Lower leg skin (tissue), 4 donors: Measurements from ENCODE around the gene ETNK2. TPM values are rescaled to one million over a fixed set of nuclear protein-coding genes. Genes with fewer than 3 reads are reported as not detected.

Source experiments
- DNase-seq, 2 donors: peaks; one replicate each; pipeline ENCODE4 v3.0.0-alpha.2; 2019; ENCODE audit warnings: low spot score in 2 of 2
- H3K4me3 ChIP-seq: fragments of 200-600 bp; sonication (generic); 2 replicates; pipeline ENCODE4 v1.5.1; 2017; ENCODE audit warnings: mild to moderate bottlenecking, low read depth; ENCODE audit not compliant: poor library complexity, severe bottlenecking
- POLR2A ChIP-seq, 2 donors: fragments of 450-650 bp; IDR thresholded peaks; one replicate each; pipeline ENCODE4 v1.6.1; 2016 to 2017; ENCODE audit warnings: antibody characterized with exemption in 2 of 2, mild to moderate bottlenecking in 1 of 2, moderate library complexity in 1 of 2
- WGBS, 2 donors: methylation state at CpG; one replicate each; pipeline ENCODE4 v1.1.5; 2018; 5-methylcytosine and 5-hydroxymethylcytosine counted together
- intact Hi-C: fragments of 100-400 bp; cut with DNase I; formaldehyde crosslinking; loops from one replicate; pipeline ENCODE4 v1.15.0; 2023; ENCODE audit warnings: low total_unique reads
- total RNA-seq, 4 donors: library from RNA; depleted of rRNA; stranded (reverse); fragments of >200 nt; gene quantifications; one replicate each; pipeline ENCODE4 v1.1.0, GENCODE V29; 2016
- TF ChIP-seq, protein P1 (sequence below), 3 donors: fragments of 450-650 bp; IDR thresholded peaks; one replicate each; pipeline ENCODE4 v1.5.1; 2016; ENCODE audit warnings: antibody characterized with exemption in 3 of 3, mild to moderate bottlenecking in 3 of 3, moderate library complexity in 2 of 3

ETNK2 gene
- total RNA-seq, 4 donors from 2014 or later: 21.5 to 53.8 (median 42.6) TPM

DNA sequence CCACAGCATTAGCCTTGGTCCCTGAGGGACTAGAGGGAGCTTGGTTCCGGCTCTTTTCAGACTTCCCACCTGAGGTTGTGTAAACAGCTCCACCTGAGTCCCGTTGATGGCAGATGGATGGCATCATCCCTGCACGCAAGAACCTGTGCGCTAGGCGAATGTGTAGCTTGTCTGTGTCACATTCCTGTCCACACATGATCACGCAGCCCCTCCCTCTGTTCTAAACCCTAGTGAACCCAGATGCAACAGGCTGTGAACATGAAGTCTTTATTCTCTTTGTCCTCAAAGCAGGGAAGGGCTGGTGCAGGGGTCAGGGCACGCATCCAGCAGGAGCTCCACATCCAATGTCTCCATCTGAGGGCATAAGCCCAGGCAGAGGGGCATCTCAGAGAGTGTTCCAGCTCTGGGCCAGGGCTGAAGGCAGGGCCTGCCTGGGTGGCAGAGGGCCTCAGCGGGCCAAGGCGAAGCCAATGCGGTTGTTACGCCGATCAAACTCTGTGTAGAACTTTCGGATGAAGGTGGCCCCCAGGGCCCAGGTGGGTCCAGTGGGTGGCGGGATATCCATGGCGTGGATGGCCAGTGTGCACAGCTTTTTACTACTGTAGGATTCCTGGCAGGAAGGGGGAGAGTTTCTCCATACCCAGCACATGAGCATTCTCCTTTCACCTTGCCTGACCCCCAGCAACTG is 2.9 kb upstream of the ETNK2 start:
- no peak overlapping the region for H3K4me3 ChIP-seq
- peak in 1 of 2 donors; percentile 55 for DNase-seq
- 59 to 70% methylated on average over 15 of the region's 15 CpGs for WGBS, 2 donors
- intact Hi-C loops: no loop called here
- no peak for TF ChIP-seq POLR2A (IDR thresholded peaks at IDR 0.05)
- TF ChIP-seq, protein P1, sequence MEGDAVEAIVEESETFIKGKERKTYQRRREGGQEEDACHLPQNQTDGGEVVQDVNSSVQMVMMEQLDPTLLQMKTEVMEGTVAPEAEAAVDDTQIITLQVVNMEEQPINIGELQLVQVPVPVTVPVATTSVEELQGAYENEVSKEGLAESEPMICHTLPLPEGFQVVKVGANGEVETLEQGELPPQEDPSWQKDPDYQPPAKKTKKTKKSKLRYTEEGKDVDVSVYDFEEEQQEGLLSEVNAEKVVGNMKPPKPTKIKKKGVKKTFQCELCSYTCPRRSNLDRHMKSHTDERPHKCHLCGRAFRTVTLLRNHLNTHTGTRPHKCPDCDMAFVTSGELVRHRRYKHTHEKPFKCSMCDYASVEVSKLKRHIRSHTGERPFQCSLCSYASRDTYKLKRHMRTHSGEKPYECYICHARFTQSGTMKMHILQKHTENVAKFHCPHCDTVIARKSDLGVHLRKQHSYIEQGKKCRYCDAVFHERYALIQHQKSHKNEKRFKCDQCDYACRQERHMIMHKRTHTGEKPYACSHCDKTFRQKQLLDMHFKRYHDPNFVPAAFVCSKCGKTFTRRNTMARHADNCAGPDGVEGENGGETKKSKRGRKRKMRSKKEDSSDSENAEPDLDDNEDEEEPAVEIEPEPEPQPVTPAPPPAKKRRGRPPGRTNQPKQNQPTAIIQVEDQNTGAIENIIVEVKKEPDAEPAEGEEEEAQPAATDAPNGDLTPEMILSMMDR (IDR thresholded peaks at IDR 0.05): no peak

GRCh38 chr1:204153667-204154066 is 1.8 kb upstream of the ETNK2 start:
- 89 to 90% methylated on average over 5 of the region's 5 CpGs for WGBS, 2 donors
- intact Hi-C loops: no loop called here
- TF ChIP-seq, protein P1 (IDR thresholded peaks at IDR 0.05): no peak
- no peak for TF ChIP-seq POLR2A (IDR thresholded peaks at IDR 0.05)

DNA sequence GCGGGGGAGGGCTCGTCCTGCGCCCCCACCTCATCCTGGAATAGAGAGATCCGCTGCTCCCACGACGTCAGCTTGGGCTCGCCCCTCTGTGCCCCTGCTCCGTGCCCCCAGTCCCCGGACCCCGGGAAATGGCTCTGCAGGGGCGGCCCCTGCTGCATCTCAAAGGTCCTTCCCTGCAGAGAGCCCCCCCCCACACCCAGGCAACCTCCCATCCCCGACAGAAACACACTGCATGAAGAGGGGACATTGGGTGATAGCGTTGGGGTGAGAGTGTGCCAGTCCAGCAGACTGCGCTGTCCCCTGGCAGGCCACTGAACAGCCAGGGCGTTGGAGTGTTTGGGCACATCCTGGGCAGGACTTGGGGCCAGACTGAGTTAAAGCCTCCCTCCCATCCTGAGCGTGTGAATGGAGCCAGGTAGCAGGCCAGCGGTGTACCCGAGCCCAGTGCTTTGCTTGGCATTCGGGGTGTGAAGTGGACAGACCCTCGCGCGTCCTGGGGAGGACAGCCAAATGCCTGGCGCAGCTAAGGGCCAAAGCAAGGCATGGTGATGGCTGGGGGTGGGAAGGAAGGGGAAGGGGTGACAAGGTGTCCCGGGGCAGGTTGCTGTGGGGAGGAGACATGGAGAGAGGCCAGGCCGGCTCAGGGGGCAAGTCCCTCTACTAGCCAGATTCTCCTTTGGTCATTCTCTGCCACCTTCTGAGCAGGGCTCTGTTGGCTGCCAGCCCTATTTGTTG is 633 bp upstream of the ETNK2 start:
- WGBS, 2 donors: 46 to 77% methylated on average over 13 to 23 of the region's 25 CpGs
- peak in 1 of 2 donors; percentile 87 for DNase-seq
- H3K4me3 ChIP-seq: peak overlapping the region; percentile 2
- TF ChIP-seq, protein P1 (IDR thresholded peaks at IDR 0.05): no peak
- no peak for TF ChIP-seq POLR2A (IDR thresholded peaks at IDR 0.05)
- intact Hi-C loops: no loop called here

More at GRCh38 chr1:204153667-204154066, 1.8 kb upstream of the ETNK2 start:
- DNase-seq: no peak
- no peak overlapping the region for H3K4me3 ChIP-seq

DNA sequence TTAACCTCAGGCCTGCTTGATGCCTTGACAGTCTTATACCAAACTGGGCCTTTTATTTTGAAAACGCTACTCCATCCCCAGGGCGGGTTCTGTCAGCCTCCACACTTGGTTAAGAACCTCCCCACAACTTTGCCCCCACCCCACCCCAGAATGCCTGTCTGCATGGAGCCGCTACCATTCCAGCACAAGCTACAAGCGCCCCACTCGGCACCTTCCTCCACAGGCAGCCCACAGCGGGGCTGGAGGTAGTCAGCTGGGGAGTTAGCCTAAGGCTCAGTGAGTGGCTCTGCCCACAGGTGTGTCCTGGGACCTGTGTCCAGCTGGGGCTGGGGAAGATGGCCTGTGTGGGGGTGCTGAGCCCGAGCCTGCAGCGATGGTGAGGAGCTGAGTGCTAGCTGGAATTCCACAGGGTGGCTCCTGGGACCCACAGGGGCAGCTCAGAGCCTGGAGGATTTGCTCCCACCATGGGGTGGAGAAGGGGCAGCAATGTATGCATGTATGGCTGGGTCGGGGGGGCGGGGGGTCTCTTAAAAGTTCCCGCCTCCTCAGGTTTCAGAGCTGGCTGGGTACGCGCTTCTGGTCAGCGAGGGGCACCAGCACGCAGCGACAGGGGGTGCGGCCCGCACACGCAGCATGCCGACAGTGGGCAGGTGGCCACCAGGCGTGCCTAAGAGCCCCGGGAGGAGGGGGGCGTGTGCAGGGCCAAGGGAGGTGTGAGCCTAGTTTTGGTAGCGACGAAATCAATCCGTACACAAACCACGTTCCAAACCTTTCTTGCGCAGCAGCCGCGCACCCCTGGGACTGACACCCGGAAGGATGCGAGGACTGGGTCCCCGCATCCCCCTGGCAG is 917 bp downstream of the ETNK2 start:
- no peak for TF ChIP-seq POLR2A (IDR thresholded peaks at IDR 0.05)
- TF ChIP-seq, protein P1 (IDR thresholded peaks at IDR 0.05): no peak
- WGBS, 2 donors: 12 to 19% methylated on average over 23 to 25 of the region's 33 CpGs
- peak; percentile 67 to 93 for DNase-seq
- H3K4me3 ChIP-seq: peak overlapping the region; percentile 62
- intact Hi-C loops: no loop called here

- TF ChIP-seq, protein P1 (IDR thresholded peaks at IDR 0.05): no peak
- TF ChIP-seq POLR2A (IDR thresholded peaks at IDR 0.05): no peak
- intact Hi-C loops: no loop called here
- DNase-seq: peak in 1 of 2 donors; percentile 60
- no peak overlapping the region for H3K4me3 ChIP-seq
- 59 to 73% methylated on average over 13 to 16 of the region's 16 CpGs for WGBS, 2 donors
Observed at GRCh38 chr1:204149635-204150565, 1.9 kb downstream of the ETNK2 start.
